CMK (cell line): ENCODE results near the gene TMEM239.

Experiments used
- DNase-seq: peaks from one replicate; pipeline ENCODE4 v3.0.0-alpha.2; 2010; ENCODE audit warnings: low read depth

The TMEM239 gene

GRCh38 chr20:2849529-2849928 is 33.4 kb downstream of the TMEM239 start:
- no peak for DNase-seq

- no peak for DNase-seq
Observed at GRCh38 chr20:2851086-2851485, 34.9 kb downstream of the TMEM239 start.

- no peak for DNase-seq
Observed at GRCh38 chr20:2858591-2858990, 42.4 kb downstream of the TMEM239 start.

GRCh38 chr20:2859330-2860121 is 43.4 kb downstream of the TMEM239 start:
- DNase-seq, result no peak

GRCh38 chr20:2864626-2865025 is 48.5 kb downstream of the TMEM239 start:
- no peak for DNase-seq

- DNase-seq, result no peak
Observed at GRCh38 chr20:2865101-2865500, 48.9 kb downstream of the TMEM239 start.

- DNase-seq, result no peak
Observed at GRCh38 chr20:2865630-2866029, 49.5 kb downstream of the TMEM239 start.

- no peak for DNase-seq
Observed at GRCh38 chr20:2866236-2866635, 50.1 kb downstream of the TMEM239 start.

- peak; percentile 67 for DNase-seq
Observed at GRCh38 chr20:2867081-2867864, 51.1 kb downstream of the TMEM239 start.
